IMR-90 (cell line): Measurements from ENCODE around the gene FANCD2. TPM values are rescaled to one million over a fixed set of nuclear protein-coding genes. Genes with fewer than 3 reads are reported as not detected.

Experiments
- ATAC-seq: fragments of 200-7000 bp; cut with Tn5 transposase; 2 replicates; pipeline ENCODE4 v1.9.1; 2020; ENCODE audit warnings: low read depth, mild to moderate bottlenecking, moderate library complexity
- BruUV-seq: library from RNA; stranded (reverse); fragments of 400-500 nt; replicated peaks from 2 replicates; lab custom pipeline; 2021; lab: Mats Ljungman, UMichigan
- CTCF ChIA-PET: fragments of 300-600 bp; formaldehyde crosslinking; extraction: SDS; loops from one replicate; lab custom pipeline; 2021; ENCODE audit warnings: antibody characterized with exemption; lab: Yijun Ruan, JAX
- POLR2A ChIA-PET: fragments of 300-600 bp; sonication (Branson Sonifier 250); formaldehyde crosslinking; loops from one replicate; lab custom pipeline; 2022; ENCODE audit warnings: antibody characterized with exemption; ENCODE audit not compliant: unreplicated experiment; lab: Charles Lee
- DNase-seq: peaks from one replicate; pipeline ENCODE4 v3.0.0; 2013
- H2AFZ ChIP-seq: replicated peaks from 2 replicates; pipeline ENCODE3; 2013; ENCODE audit warnings: low read length, mild to moderate bottlenecking; ENCODE audit not compliant: poor library complexity
- H2AK5ac ChIP-seq: 2 replicates; pipeline ENCODE4 v1.6.1; 2013; ENCODE audit warnings: low read depth, low read length, inconsistent platforms
- H2AK9ac ChIP-seq: replicated peaks from 2 replicates; pipeline ENCODE3; 2013; ENCODE audit warnings: mild to moderate bottlenecking, low read depth, low read length, moderate library complexity; ENCODE audit not compliant: poor library complexity
- H2BK120ac ChIP-seq: 2 replicates; pipeline ENCODE4 v1.6.1; 2013; ENCODE audit warnings: low read depth, low read length, inconsistent platforms
- H2BK15ac ChIP-seq: 3 replicates; pipeline ENCODE4 v1.6.1; 2013; ENCODE audit warnings: low read depth, low read length, inconsistent platforms
- H2BK20ac ChIP-seq: 2 replicates; pipeline ENCODE4 v1.6.1; 2013; ENCODE audit warnings: low read depth, mild to moderate bottlenecking, inconsistent platforms, low read length, moderate library complexity
- H2BK5ac ChIP-seq: 2 replicates; pipeline ENCODE4 v1.6.1; 2013; ENCODE audit warnings: mild to moderate bottlenecking, low read depth, low read length, inconsistent platforms; ENCODE audit not compliant: poor library complexity, severe bottlenecking
- H3K14ac ChIP-seq: replicated peaks from 2 replicates; pipeline ENCODE4 v1.6.1; 2013; ENCODE audit warnings: low read depth, low read length, inconsistent platforms
- H3K18ac ChIP-seq: 2 replicates; pipeline ENCODE4 v1.6.1; 2013; ENCODE audit warnings: low read depth, low read length, control low read depth
- H3K23ac ChIP-seq: 2 replicates; pipeline ENCODE4 v1.6.1; 2013; ENCODE audit warnings: low read depth, low read length, inconsistent platforms
- H3K27ac ChIP-seq: 2 replicates; pipeline ENCODE4 v1.5.1; 2013; ENCODE audit warnings: mild to moderate bottlenecking, control low read depth, low read length; ENCODE audit not compliant: insufficient read depth
- H3K27me3 ChIP-seq: 2 replicates; pipeline ENCODE4 v1.6.1; 2013; ENCODE audit warnings: low read length; ENCODE audit not compliant: control insufficient read depth, insufficient read depth
- H3K36me3 ChIP-seq: 2 replicates; pipeline ENCODE4 v1.6.1; 2013; ENCODE audit warnings: low read length, mixed read lengths; ENCODE audit not compliant: control insufficient read depth, insufficient read depth
- H3K4ac ChIP-seq: 2 replicates; pipeline ENCODE4 v1.6.1; 2013; ENCODE audit warnings: low read depth, low read length, inconsistent platforms
- H3K4me1 ChIP-seq: 2 replicates; pipeline ENCODE4 v1.6.1; 2013; ENCODE audit warnings: low read length, mixed read lengths; ENCODE audit not compliant: control insufficient read depth, insufficient read depth
- H3K4me2 ChIP-seq: 2 replicates; pipeline ENCODE4 v1.6.1; 2013; ENCODE audit warnings: low read depth, mild to moderate bottlenecking, control low read depth, low read length, moderate library complexity
- H3K4me3 ChIP-seq: 2 replicates; pipeline ENCODE4 v1.5.1; 2013; ENCODE audit warnings: low read depth, mild to moderate bottlenecking, control low read depth, low read length, moderate library complexity; ENCODE audit not compliant: insufficient read depth
- H3K56ac ChIP-seq: 2 replicates; pipeline ENCODE4 v1.6.1; 2013; ENCODE audit warnings: low read length, inconsistent platforms; ENCODE audit not compliant: insufficient read depth; ENCODE audit errors: extremely low read depth
- H3K79me1 ChIP-seq, 2 experiments: 2 replicates each; pipeline ENCODE4 v1.6.1; 2013; ENCODE audit warnings: low read length in 2 of 2, inconsistent platforms in 1 of 2, low read depth in 1 of 2
- H3K9ac ChIP-seq: 2 replicates; pipeline ENCODE4 v1.6.1; 2013; ENCODE audit warnings: low read depth, low read length, control low read depth
- H3K9me1 ChIP-seq: 2 replicates; pipeline ENCODE4 v1.6.1; 2013; ENCODE audit warnings: low read length, inconsistent platforms; ENCODE audit not compliant: insufficient read depth
- H3K9me3 ChIP-seq: 2 replicates; pipeline ENCODE4 v1.6.1; 2013; ENCODE audit warnings: low read length; ENCODE audit not compliant: control insufficient read depth, insufficient read depth
- H4K20me1 ChIP-seq: 2 replicates; pipeline ENCODE4 v1.6.1; 2013; ENCODE audit warnings: low read length, inconsistent platforms; ENCODE audit not compliant: insufficient read depth
- H4K5ac ChIP-seq: 2 replicates; pipeline ENCODE4 v1.6.1; 2013; ENCODE audit warnings: mild to moderate bottlenecking, low read depth, low read length, control low read depth
- H4K8ac ChIP-seq, 2 experiments: 2 replicates each; pipeline ENCODE4 v1.6.1; 2013; ENCODE audit warnings: low read depth in 2 of 2, low read length in 2 of 2, control low read depth in 1 of 2, inconsistent platforms in 1 of 2
- H4K91ac ChIP-seq: 2 replicates; pipeline ENCODE4 v1.6.1; 2013; ENCODE audit warnings: low read depth, low read length, inconsistent platforms; ENCODE audit not compliant: insufficient read depth
- BHLHE40 ChIP-seq: fragments of 150-350 bp; IDR thresholded peaks from 2 replicates; pipeline ENCODE4 v1.6.1; 2016; ENCODE audit warnings: mild to moderate bottlenecking, low read depth, low read length
- CEBPB ChIP-seq: IDR thresholded peaks from 2 replicates; pipeline ENCODE4 v1.6.1; 2012; ENCODE audit warnings: low read depth, low read length, improper control_type of control experiment
- CHD1 ChIP-seq: IDR thresholded peaks from 2 replicates; pipeline ENCODE4 v1.6.1; 2012; ENCODE audit warnings: low read depth, low read length, improper control_type of control experiment
- FOS ChIP-seq: fragments of 150-350 bp; IDR thresholded peaks from 2 replicates; pipeline ENCODE4 v1.6.1; 2016; ENCODE audit warnings: low read depth, low read length
- MAFK ChIP-seq: IDR thresholded peaks from 2 replicates; pipeline ENCODE4 v1.6.1; 2012; ENCODE audit warnings: low read depth, low read length, improper control_type of control experiment
- MAZ ChIP-seq: IDR thresholded peaks from 2 replicates; pipeline ENCODE4 v1.6.1; 2012; ENCODE audit warnings: low read depth, mild to moderate bottlenecking, low read length, improper control_type of control experiment, moderate library complexity, borderline replicate concordance
- MXI1 ChIP-seq: IDR thresholded peaks from 2 replicates; pipeline ENCODE4 v1.6.1; 2012; ENCODE audit warnings: low read depth, mild to moderate bottlenecking, low read length, moderate library complexity, borderline replicate concordance
- NFE2L2 ChIP-seq: fragments of 150-350 bp; IDR thresholded peaks from 2 replicates; pipeline ENCODE4 v1.6.1; 2016; ENCODE audit warnings: low read depth, mild to moderate bottlenecking, low read length
- POLR2A ChIP-seq: IDR thresholded peaks from 2 replicates; pipeline ENCODE4 v1.6.1; 2012; ENCODE audit warnings: mild to moderate bottlenecking, low read depth, low read length
- RAD21 ChIP-seq: IDR thresholded peaks from 2 replicates; pipeline ENCODE4 v1.6.1; 2012; ENCODE audit warnings: low read length, improper control_type of control experiment
- RCOR1 ChIP-seq: IDR thresholded peaks from 2 replicates; pipeline ENCODE4 v1.6.1; 2012; ENCODE audit warnings: mild to moderate bottlenecking, low read length, improper control_type of control experiment; ENCODE audit not compliant: insufficient replicate concordance
- RFX5 ChIP-seq: IDR thresholded peaks from 2 replicates; pipeline ENCODE4 v1.8.0; 2012; ENCODE audit warnings: low read depth, mild to moderate bottlenecking, low read length, moderate library complexity
- SMC3 ChIP-seq: fragments of 150-350 bp; IDR thresholded peaks from 2 replicates; pipeline ENCODE4 v1.6.1; 2016; ENCODE audit warnings: low read depth, mild to moderate bottlenecking, antibody characterized with exemption, low read length, moderate library complexity
- USF2 ChIP-seq: fragments of 150-350 bp; IDR thresholded peaks from 2 replicates; pipeline ENCODE4 v1.6.1; 2017; ENCODE audit warnings: mild to moderate bottlenecking, antibody characterized with exemption, low read length, low read depth
- WGBS, 2 experiments: methylation state at CpG; one replicate each; pipeline versions ENCODE4 v1.1.5 to v1.1.7; 2013; ENCODE audit warnings: missing lambda C conversion rate in 2 of 2; ENCODE audit not compliant: insufficient read length in 1 of 2; ENCODE audit errors: extremely low coverage in 2 of 2; 5-methylcytosine and 5-hydroxymethylcytosine counted together
- dilution Hi-C: fragments of 300-500 bp; cut with HindIII; formaldehyde crosslinking; loops from one replicate; pipeline ENCODE4 v1.14.3; 2018; ENCODE audit warnings: low sequenced_read_pairs; ENCODE audit not compliant: unreplicated experiment
- in situ Hi-C: fragments of 300-500 bp; cut with MboI; formaldehyde crosslinking; loops from 3 replicates; pipeline ENCODE4 v1.14.3; 2019; ENCODE audit warnings: low sequenced_read_pairs, inconsistent platforms, mixed read lengths
- intact Hi-C: fragments of 100-400 bp; cut with micrococcal nuclease; formaldehyde crosslinking; loops from 2 replicates; pipeline ENCODE4 v1.10.0; 2022
- polyA plus RNA-seq, 3 experiments: library from polyadenylated mRNA; depleted of rRNA; stranded (reverse); fragments of >200 nt; gene quantifications; 2 replicates each; pipeline ENCODE4 v1.2.3, GENCODE V29; 2012; ENCODE audit warnings: low replicate concordance in 1 of 3
- total RNA-seq: library from RNA; depleted of rRNA; stranded (reverse); fragments of >200 nt; gene quantifications from 2 replicates; pipeline ENCODE4 v1.2.3, GENCODE V29; 2012
- TF ChIP-seq, protein P1 (sequence below): fragments of 150-350 bp; IDR thresholded peaks from 2 replicates; pipeline ENCODE4 v1.6.1; 2016; ENCODE audit warnings: low read depth, mild to moderate bottlenecking, low read length, moderate library complexity, borderline replicate concordance
- TF ChIP-seq, protein P2 (sequence below): conservative IDR thresholded peaks from 2 replicates; pipeline ENCODE4 v1.5.1; 2012; ENCODE audit warnings: mild to moderate bottlenecking, low read depth, low read length, improper control_type of control experiment

The FANCD2 gene
- total and polyA plus RNA-seq, 2 of the 4 experiments (the other 2 are of a cell fraction), result 8.9 to 19.7 TPM

DNA sequence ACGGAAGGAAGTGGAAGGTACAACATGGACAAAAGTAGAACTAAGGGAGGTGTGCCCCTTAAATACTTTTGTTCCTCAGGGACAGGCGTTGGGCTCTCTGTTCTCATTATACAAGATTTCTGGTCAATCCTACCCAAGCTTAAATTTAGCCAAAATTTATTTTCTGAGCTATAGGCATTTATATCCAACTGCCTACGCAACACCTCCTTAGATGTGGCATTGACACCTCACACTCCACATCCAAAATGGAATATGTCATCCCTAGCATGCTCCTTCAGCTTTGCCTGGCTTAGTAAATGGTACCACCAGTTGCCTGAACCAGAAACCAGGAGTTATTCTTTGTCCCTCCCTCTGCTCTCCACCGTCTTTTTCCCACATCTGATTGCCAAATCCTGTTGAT is 55.6 kb downstream of the FANCD2 start:
- no TSS peak for BruUV-seq
- Histone ChIP-seq H3K4me1 (no peaks in the 10 kb centered on the region), H3K18ac (no peak overlapping the region), H3K9me3 (no peaks in the 10 kb centered on the region), H2BK20ac (no peak overlapping the region), H3K4ac (no peak overlapping the region), H4K91ac (no peak overlapping the region), H3K4me3 (no peak overlapping the region), H3K79me1 (no peaks in the 10 kb centered on the region), H2AK5ac (no peak overlapping the region), H3K27me3 (no peaks in the 10 kb centered on the region), H4K20me1 (no peaks in the 10 kb centered on the region), H3K36me3 (peaks cover 4% of the 10 kb centered on the region; the same call in 1 of the 2 replicates), H2BK120ac (no peak overlapping the region), H3K4me2 (no peak overlapping the region), H4K8ac (no peak overlapping the region), H3K9me1 (no peaks in the 10 kb centered on the region; the same call in 1 of the 2 replicates), H2BK5ac (no peak overlapping the region), H3K56ac (no peak overlapping the region), H2AK9ac (no peak overlapping the region), H3K9ac (no peak overlapping the region), H3K23ac (no peak overlapping the region), H3K27ac (no peak overlapping the region), H2AFZ (no peak overlapping the region), H3K14ac (no peak overlapping the region), H2BK15ac (no peak overlapping the region), H4K5ac (no peak overlapping the region)
- 100% methylated on average over 1 of the region's 4 CpGs; no CpG with 5 or more reads in 1 of the 2 experiments for WGBS, 2 experiments
- ChIA-PET CTCF (no interaction called here), POLR2A (no interaction called here)
- ATAC-seq (no peak), DNase-seq (no peak)
- dilution Hi-C loops (no loop called here), in situ Hi-C loops (no loop called here), intact Hi-C loops (no loop called here)
- TF ChIP-seq MAZ (no peak), MAFK (no peak), CHD1 (no peak), USF2 (no peak), NFE2L2 (no peak), MXI1 (no peak), RFX5 (no peak), BHLHE40 (no peak), CEBPB (no peak), RAD21 (no peak), RCOR1 (no peak), FOS (no peak), POLR2A (no peak), SMC3 (no peak)
- TF ChIP-seq, protein P1, sequence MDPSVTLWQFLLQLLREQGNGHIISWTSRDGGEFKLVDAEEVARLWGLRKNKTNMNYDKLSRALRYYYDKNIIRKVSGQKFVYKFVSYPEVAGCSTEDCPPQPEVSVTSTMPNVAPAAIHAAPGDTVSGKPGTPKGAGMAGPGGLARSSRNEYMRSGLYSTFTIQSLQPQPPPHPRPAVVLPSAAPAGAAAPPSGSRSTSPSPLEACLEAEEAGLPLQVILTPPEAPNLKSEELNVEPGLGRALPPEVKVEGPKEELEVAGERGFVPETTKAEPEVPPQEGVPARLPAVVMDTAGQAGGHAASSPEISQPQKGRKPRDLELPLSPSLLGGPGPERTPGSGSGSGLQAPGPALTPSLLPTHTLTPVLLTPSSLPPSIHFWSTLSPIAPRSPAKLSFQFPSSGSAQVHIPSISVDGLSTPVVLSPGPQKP, result no peak
- TF ChIP-seq, protein P2, sequence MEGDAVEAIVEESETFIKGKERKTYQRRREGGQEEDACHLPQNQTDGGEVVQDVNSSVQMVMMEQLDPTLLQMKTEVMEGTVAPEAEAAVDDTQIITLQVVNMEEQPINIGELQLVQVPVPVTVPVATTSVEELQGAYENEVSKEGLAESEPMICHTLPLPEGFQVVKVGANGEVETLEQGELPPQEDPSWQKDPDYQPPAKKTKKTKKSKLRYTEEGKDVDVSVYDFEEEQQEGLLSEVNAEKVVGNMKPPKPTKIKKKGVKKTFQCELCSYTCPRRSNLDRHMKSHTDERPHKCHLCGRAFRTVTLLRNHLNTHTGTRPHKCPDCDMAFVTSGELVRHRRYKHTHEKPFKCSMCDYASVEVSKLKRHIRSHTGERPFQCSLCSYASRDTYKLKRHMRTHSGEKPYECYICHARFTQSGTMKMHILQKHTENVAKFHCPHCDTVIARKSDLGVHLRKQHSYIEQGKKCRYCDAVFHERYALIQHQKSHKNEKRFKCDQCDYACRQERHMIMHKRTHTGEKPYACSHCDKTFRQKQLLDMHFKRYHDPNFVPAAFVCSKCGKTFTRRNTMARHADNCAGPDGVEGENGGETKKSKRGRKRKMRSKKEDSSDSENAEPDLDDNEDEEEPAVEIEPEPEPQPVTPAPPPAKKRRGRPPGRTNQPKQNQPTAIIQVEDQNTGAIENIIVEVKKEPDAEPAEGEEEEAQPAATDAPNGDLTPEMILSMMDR, result no peak
